Measurements from ENCODE around the gene KCNJ6.

Gene KCNJ6

GRCh38 chr21:37915941-37916309 is 332 bp downstream of the KCNJ6 start:
- Histone ChIP-seq H3K27me3 (peaks cover 95% of the 10 kb centered on the region), H3K9me3 (no peaks in the 10 kb centered on the region), H3K27ac (no peak overlapping the region), H3K4me3 (ENCODE audit: low read depth in 1 of 2, low read length in 1 of 2) (peak overlapping the region in 1 of 2 experiments; percentile 57), H3K36me3 (no peaks in the 10 kb centered on the region), H3K4me1 (ENCODE audit: control insufficient read depth in 1 of 2, insufficient read depth in 1 of 2, low read depth in 1 of 2, low read length in 1 of 2) (peaks cover 0 to 11% of the 10 kb centered on the region in 2 experiments)
- no peak for TF ChIP-seq CTCF (IDR thresholded peaks at IDR 0.05)

- Histone ChIP-seq H3K27ac (no peak overlapping the region), H3K4me3 (ENCODE audit: low read depth in 1 of 2, low read length in 1 of 2) (peak overlapping the region in 1 of 2 experiments; percentile 57), H3K4me1 (ENCODE audit: control insufficient read depth in 1 of 2, insufficient read depth in 1 of 2, low read depth in 1 of 2, low read length in 1 of 2) (peaks cover 0 to 11% of the 10 kb centered on the region in 2 experiments), H3K27me3 (peaks cover 99% of the 10 kb centered on the region), H3K36me3 (no peaks in the 10 kb centered on the region), H3K9me3 (no peaks in the 10 kb centered on the region)
- TF ChIP-seq CTCF (IDR thresholded peaks at IDR 0.05) = no peak
These were observed 753 bp downstream of the KCNJ6 start for GRCh38 chr21:37915497-37915911.

GRCh38 chr21:37912616-37913015 is 3.6 kb downstream of the KCNJ6 start:
- Histone ChIP-seq H3K4me3 (ENCODE audit: low read depth in 1 of 2, low read length in 1 of 2) (no peak overlapping the region), H3K27ac (no peak overlapping the region), H3K36me3 (no peaks in the 10 kb centered on the region), H3K4me1 (ENCODE audit: control insufficient read depth in 1 of 2, insufficient read depth in 1 of 2, low read depth in 1 of 2, low read length in 1 of 2) (peaks cover 0 to 11% of the 10 kb centered on the region in 2 experiments), H3K27me3 (peaks cover 99% of the 10 kb centered on the region), H3K9me3 (no peaks in the 10 kb centered on the region)
- TF ChIP-seq CTCF (IDR thresholded peaks at IDR 0.05) = no peak

- H3K9me3 ChIP-seq = no peaks in the 10 kb centered on the region
- no peaks in the 10 kb centered on the region for H3K4me1 ChIP-seq (ENCODE audit: control insufficient read depth in 1 of 2, insufficient read depth in 1 of 2, low read depth in 1 of 2, low read length in 1 of 2)
- H3K4me3 ChIP-seq (ENCODE audit: low read depth in 1 of 2, low read length in 1 of 2) = no peak overlapping the region
- peaks cover 93% of the 10 kb centered on the region for H3K27me3 ChIP-seq
- H3K36me3 ChIP-seq = no peaks in the 10 kb centered on the region
- no peak overlapping the region for H3K27ac ChIP-seq
- no peak for TF ChIP-seq CTCF (IDR thresholded peaks at IDR 0.05)
These were observed 6.3 kb downstream of the KCNJ6 start for GRCh38 chr21:37909936-37910335.

- no peaks in the 10 kb centered on the region for H3K4me1 ChIP-seq (ENCODE audit: control insufficient read depth in 1 of 2, insufficient read depth in 1 of 2, low read depth in 1 of 2, low read length in 1 of 2)
- no peaks in the 10 kb centered on the region for H3K36me3 ChIP-seq
- H3K9me3 ChIP-seq = no peaks in the 10 kb centered on the region
- H3K27me3 ChIP-seq = peaks cover 89% of the 10 kb centered on the region
- H3K4me3 ChIP-seq (ENCODE audit: low read depth in 1 of 2, low read length in 1 of 2) = no peak overlapping the region
- no peak overlapping the region for H3K27ac ChIP-seq
- TF ChIP-seq CTCF (IDR thresholded peaks at IDR 0.05) = no peak
These were observed 7.6 kb downstream of the KCNJ6 start for GRCh38 chr21:37908691-37909090.

- Histone ChIP-seq H3K27ac (no peak overlapping the region), H3K4me1 (ENCODE audit: control insufficient read depth in 1 of 2, insufficient read depth in 1 of 2, low read depth in 1 of 2, low read length in 1 of 2) (no peaks in the 10 kb centered on the region), H3K36me3 (no peaks in the 10 kb centered on the region), H3K4me3 (ENCODE audit: low read depth in 1 of 2, low read length in 1 of 2) (no peak overlapping the region), H3K9me3 (no peaks in the 10 kb centered on the region), H3K27me3 (peaks cover 83% of the 10 kb centered on the region)
- no peak for TF ChIP-seq CTCF (IDR thresholded peaks at IDR 0.05)
These were observed 9.2 kb downstream of the KCNJ6 start for GRCh38 chr21:37907076-37907475.
